Stimulated activated CD4-positive, alpha-beta T cell treated with anti-CD3 and anti-CD28 coated beads, Interleukin-1b, Interleukin-23, amount 100 ng/mL, for 1 hour (primary cell): ENCODE data around the gene ARID3A.
A peak's percentile ranks its signal among the peaks of the same experiment; 100 is the strongest.

Experiments used
- DNase-seq, 2 donors: peaks; one replicate each; pipeline ENCODE4 v3.0.0-alpha.2; 2020; ENCODE audit warnings: low read depth in 2 of 2

ARID3A gene

DNA sequence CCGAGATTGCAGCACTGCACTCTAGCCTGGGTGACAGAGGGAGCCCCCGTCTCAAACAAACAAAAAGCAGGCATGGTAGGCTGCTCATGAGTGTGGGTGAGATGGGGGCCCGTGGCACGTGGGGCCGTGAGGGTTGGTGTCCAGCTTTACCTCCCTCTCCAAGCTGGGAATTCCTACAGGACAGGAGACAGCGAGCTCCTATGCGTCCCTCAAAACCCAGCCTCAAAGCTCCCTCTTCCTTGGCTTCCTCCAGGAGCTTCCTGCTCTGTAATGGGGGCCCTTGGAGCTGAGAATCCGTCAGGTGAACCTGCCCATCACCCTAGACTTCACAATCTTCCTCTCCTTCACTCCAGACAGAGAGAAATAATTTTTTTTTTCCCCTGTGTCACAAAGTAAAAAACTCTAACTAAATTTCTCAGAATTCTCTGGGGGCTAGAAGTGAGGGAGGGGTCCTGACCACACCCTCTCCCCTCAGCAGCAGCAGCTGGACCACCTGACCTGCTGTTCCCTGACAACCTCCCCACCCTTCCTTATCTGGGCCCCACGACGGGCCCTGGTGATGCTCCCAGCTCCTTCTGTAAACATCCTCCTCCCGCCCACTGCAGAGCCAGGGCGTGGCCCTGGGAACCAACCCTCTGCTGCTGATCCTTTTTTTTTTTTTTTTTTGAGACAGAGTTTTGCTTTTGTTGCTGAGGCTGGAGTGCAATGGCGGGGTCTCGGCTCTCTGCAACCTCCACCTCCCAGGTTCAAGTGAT is 36.2 kb downstream of the ARID3A start:
- no peak for DNase-seq

DNA sequence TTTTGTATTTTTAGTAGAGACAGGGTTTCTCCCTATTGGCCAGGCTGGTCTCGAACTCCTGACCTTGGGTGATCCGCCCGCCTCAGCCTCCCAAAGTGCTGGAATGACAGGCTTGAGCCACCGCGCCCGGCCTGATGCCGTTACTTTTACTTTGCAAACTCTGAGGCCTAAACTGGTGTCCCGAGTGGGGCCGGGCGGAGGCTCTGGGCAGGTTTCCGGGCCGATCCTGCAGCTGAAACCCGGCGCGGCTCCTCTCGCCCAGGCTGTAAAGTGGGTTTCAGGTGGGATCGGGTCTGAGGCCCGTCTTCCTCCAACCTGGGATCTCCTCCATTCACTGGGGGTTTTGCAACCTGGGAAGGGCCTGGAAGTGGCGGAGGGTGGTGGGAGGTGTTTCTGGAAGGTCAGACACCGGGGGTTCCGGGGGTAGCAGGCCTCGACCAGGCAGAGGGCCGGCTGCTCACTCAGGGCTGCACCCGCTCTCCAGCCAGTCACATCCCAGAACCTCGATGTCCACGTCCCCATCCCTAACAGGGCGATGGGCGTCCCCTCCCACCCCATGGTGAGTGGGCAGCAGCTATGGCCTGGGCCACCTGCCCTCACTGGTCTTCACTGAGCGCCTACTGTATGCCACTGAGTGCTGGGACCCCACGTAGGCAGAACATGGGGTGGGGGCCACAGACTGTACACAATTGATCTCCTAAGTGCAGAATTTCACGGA is 37.0 kb downstream of the ARID3A start:
- no peak for DNase-seq

DNA sequence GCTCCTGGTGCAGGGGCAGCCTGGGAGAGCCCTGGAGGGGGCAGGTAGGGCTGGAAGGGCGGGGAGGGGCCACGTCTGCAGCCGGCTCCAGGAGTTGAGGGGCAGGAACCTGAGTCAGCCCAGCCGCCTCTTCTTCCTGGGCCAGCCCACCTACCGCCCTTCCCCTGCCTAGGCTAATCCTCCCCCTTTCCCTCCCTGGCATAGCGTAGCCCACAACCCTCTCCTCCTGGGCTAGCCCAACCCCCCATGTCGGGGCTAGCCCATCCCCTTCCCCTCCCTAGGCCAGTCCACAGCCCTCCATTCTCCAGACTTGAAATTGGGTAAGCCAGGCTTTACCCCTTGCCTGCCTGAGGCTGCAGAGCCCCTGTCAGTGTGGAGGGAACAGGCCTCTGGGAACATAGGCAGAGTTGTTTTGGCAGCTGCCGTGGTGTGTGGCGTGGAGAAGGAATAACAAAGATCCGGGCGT is 37.7 kb downstream of the ARID3A start:
- no peak for DNase-seq

DNA sequence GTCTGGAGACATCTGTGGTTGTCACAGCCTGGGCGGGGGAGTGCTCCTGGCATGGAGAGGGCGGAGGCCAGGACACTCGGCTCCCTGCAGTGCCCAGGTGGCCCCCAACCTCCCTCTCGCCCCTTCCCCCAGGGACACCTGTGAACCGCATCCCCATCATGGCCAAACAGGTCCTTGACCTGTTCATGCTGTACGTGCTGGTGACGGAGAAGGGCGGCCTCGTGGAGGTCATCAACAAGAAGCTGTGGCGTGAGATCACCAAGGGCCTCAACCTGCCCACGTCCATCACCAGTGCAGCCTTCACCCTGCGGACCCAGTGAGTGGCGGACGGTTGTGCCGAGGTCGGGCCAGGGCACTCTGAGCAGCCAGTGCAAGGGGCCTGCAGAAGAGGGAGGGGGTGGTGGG is 38.3 kb downstream of the ARID3A start:
- DNase-seq = no peak

DNA sequence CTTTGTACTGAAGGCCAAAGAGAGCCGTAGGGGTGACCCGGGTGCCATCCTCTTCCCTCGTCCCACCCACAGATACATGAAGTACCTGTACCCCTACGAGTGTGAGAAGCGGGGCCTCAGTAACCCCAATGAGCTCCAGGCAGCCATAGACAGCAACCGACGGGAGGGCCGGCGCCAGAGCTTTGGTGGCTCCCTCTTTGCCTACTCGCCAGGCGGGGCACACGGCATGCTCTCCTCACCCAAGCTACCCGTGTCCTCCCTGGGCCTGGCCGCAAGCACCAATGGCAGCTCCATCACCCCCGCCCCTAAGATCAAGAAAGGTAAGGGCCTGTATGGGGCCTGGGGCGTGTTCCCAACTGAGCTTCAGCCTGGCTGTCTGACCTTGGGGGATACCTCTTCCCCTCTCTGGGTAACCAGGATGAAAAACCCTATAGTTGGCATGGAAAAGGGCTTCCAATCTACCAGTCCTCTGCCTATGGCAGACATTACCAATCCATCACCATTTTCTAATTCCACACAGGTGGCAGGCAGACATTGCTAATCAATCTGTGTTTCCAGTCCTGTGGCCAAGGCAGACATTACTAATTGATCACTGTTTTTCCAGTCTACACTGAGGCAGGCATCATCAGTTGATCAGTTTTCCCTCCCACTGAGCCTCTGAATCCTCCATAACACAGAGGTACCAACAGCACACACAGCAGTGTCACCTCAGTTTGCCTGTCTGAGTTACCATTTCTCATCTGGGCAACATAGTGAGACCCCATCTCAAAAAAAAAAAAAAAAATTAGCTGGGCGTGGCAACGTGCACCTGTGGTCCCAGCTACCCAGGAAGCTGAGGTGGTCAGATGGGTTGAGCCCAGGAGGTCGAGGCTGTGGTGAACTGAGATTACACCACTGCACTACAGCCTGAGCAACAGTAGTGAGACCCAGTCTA is 39.2 kb downstream of the ARID3A start:
- no peak for DNase-seq

DNA sequence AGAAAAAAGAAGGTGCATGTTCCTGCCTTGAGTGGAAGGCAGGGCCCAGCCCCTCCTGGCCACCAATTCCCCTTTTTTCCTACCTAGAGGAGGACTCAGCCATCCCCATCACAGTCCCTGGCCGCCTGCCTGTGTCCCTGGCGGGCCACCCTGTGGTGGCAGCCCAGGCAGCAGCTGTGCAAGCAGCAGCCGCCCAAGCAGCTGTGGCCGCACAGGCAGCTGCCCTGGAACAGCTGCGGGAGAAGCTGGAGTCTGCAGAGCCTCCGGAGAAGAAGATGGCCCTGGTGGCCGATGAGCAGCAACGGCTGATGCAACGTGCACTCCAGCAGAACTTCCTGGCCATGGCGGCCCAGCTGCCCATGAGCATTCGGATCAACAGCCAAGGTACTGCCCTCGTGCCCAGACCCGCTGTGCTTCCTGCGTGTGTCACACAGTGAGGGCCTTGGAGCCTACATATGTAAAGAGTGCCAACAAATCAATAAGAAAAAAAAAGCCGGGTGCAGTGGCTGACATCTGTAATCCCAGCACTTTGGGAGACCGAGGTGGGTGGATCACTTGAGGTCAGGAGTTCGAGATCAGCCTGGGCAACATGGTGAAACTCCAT is 40.8 kb downstream of the ARID3A start:
- no peak for DNase-seq

DNA sequence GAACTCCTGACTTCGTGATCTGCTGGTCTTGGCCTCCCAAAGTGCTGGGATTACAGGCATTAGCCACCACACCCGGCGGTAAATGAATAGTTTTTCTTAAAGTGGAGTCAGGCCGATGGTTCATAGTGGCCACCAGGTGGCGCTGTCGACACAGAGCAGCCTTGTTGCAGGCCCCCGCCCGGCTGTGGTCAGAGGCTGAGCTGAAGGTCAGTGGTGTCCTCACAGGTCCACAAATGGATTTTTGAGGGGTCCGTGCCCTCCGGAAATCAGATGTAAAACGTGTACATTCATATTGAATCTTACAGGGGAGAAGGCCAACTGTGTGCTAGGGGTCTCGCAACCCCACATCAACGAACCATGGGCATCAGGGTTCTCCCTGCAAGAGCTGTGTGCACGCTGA is 44.9 kb downstream of the ARID3A start:
- no peak for DNase-seq

DNA sequence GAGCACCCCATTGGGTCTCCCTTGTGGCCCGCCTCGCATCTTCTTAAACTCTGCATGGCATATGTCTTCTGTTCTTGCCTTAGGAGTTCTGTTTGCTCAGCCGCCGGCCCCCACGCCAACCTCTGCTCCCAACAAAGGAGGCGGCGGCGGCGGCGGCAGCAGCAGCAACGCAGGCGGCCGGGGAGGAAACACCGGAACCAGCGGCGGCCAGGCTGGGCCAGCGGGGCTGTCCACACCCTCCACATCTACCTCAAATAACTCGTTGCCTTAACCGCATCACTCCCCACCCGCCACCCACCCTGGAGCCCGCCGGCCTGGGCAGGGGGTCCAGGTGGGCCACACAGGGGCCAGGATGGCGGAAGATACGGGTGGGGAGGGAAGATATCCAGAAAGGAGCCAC is 46.0 kb downstream of the ARID3A start:
- no peak for DNase-seq

DNA sequence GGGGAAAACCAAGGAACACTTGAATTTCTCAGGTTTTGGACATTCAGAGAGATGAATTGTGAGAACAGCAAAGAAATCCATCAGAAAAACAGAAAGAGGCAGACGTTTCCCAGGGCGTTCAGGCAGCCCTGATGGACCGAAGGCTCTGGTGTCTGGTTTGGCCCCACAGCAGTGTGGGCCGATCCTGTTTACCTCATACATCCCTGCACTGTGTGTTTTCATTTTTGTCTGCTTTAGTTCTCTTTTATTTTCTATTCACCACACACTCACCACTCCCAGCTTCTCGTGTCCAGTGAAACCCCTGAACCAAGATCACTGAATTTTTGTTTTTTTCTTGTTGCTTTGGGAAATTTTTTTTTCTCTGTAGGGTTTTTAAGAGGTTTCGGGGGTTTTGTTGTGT is 46.4 kb downstream of the ARID3A start:
- DNase-seq = no peak

DNA sequence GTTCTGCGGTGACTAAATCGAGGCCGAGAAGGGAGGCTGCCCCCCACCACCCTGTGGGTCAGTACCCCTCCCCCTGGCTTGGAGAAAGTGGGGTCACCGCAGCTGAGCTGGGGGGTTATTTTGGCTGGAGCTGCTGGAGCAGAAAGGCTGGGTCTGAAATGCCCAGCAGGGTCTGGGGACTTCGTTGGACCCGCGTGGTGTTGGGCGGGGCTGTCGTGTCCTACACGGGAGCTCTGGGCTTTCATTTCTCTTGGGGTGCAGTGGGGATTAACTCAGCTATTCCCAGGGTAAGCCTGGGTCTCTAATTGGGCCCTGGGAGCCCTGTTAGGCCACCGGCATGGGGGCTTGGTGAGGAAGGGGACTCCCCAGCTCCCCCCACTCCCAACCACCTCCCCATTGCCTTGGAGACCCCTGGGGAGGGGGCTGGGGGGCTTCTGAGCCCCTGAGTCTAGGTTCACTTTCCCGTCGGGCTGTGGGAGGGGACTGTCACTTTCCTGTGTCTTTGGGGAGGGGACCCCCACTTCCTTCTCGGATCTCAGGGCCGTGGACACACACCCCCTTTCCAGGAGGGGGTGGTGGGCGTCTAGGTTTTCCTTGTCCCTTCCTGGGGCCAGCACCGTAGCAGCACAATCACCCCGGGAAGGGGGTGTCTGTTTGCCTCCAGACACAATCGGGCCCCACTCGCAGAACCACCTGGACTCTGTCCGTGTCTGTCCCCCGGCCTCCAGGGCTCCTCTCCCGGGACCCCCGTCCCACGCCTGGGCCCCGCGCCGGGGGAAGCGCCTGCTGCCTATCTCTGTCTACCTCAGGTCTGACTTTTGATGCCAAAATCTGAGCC is 48.1 kb downstream of the ARID3A start:
- DNase-seq = no peak

DNA sequence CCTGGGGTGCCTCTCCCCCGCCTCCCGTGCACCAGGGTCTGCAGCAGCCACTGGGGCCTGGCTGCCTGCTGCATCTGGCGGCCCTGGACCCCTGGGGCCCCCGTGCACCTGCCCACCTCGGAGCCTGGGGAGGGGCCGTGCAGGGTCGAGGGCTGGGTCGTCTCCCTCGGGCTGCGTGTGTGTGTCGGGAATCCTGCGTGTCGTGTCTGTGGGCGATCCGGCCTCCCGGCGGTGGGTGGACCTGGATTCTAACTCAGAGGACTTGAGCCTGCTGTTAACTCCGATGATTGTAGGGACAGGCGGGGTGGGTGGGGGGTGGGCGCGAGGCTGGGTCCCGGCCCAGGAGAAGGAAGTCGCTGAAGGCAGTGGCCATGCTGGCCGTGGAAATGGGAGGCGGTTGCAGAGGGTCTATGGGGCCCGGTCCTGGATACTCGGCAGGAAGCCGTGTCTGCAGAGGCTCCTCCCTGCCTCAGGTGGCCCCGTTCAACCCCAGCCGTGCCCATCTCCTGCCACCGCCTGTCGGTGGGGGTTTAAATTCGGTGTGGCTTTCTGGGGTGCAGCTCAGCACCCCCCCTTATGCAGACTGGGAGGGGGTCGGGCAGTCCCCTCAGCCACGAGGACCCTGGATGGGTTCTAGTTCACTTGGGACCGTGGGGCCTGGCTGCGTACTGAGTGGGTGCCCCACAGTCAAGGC is 48.9 kb downstream of the ARID3A start:
- DNase-seq = no peak

DNA sequence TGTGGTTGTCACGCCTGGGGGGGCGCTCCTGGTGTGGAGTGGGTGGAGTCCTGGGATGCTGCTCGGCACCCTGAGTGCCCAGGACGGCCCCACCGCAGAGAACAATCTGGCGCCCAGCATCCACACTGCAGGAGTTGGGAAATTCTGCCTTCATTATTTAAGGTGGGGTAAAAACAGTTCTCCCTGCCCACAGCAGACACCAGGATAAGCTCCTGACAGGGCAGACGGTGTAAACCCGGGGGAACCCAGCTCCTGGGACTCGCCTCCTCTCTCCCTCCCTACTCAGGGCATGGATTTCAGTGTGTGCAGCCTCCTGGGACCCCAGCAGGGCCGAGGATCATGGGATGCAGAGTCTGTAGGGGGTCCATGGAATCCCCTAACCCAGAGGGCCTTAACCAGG is 50.6 kb downstream of the ARID3A start:
- no peak for DNase-seq

DNA sequence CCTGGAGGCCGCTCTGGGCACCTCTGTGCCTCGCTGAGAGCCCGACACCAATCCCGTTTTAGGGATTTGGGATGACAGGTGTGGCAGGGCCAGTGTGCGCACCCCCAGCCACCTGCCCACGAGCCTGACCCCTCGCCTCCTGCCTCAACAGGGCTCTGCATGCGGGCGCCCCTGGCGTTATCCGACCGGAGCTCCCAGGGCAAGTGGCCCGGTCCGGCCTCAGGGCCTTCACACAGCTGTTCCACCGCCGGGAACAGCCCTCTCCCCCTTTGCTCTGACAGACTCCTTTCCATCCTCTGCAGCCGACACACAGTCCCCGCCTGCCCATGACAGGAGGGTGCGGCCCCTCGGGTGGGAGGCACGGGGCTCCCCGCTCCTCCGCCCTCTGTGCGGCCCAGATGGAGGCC is 51.2 kb downstream of the ARID3A start:
- no peak for DNase-seq

DNA sequence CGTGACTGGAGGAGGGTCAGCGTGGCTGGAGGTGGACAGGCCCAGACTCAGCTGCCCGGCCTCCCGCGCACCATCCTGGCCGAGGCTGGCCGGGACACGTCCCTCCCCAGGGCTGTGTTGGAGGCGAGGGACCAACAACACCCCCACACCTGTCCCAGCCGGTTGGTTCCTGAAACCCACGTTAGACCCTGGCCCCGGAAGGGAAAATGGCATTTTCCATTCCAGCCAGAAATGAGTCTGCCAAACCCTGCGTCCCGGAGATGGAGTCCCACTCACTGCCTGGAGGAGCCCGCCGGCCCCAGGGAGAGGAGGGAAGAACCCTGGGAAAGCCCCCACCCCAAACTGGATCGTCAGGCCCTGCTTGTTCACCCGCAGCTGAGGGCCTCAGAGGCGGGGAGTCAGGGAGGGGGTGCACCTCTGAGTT is 53.5 kb downstream of the ARID3A start:
- no peak for DNase-seq

DNA sequence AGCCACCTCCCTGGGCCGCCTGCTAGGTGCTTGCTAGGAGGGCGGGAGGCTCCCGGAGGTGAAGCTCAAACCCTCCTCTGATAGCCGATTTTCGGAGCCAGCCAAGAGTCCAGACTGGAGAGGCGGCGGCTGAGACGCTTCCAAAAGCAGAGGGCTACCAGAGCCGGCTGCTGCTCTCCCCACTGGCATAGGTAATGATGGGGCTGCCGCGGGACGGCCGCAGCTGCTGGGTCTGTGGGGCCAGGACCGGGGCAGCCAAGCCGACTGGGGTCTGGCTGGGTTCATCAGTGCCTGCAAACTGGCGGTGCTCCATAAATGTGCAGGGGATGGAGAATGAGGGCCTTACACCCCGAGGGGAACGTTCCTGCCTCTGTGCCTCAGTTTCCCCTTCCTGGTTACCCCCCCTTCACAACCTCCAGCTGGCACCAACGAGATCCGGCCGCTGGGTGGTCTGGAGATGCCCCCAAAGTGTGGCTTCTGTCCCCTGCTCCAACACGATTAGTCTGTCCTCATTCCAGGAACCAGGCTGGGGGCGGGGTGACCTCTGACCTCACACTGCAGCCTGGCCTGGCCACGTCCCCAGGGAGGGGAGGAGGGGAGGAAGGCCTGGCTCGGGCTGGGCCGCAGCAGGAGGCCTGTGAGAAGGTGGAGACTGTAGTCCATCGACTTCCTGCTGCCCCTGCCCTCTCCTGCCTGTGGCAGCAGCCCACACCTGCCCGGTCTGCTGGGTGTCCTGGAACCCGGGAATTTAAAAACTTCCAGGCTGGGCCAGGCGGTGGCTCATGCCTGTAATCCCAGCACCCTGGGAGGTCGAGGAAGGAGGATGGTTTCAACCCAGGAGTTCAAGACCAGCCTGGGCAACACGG is 54.5 kb downstream of the ARID3A start:
- no peak for DNase-seq

DNA sequence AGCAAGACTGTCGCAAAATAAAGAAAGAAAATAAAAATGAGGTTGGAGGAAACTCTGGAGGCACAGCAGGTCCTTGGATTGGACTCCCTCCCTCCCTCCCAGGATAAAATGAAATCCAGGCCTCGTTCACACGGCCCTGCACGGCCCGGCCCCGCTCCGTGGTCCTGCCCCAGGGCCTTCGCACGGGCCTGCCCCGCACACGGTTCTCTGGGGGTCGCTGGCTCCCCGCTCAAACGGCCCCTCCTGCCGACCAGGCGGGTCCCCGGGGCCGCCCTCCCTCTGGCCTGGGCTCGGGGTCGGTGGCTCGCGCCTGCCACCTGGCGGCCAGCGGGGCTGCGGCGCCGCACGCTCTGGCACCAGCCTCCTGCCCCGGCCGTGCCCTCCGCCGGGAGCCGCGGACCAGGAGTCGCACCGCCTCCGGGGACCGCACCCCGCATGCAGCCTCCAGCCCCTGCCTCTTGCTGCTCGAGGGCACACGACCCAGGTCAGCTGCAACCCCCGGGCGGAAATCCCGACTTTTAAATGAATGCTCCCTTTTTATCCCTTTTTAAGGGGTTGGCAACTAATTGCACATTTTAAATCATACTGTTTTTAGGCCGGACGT is 56.8 kb downstream of the ARID3A start:
- DNase-seq = peak; percentile 38 to 61

DNA sequence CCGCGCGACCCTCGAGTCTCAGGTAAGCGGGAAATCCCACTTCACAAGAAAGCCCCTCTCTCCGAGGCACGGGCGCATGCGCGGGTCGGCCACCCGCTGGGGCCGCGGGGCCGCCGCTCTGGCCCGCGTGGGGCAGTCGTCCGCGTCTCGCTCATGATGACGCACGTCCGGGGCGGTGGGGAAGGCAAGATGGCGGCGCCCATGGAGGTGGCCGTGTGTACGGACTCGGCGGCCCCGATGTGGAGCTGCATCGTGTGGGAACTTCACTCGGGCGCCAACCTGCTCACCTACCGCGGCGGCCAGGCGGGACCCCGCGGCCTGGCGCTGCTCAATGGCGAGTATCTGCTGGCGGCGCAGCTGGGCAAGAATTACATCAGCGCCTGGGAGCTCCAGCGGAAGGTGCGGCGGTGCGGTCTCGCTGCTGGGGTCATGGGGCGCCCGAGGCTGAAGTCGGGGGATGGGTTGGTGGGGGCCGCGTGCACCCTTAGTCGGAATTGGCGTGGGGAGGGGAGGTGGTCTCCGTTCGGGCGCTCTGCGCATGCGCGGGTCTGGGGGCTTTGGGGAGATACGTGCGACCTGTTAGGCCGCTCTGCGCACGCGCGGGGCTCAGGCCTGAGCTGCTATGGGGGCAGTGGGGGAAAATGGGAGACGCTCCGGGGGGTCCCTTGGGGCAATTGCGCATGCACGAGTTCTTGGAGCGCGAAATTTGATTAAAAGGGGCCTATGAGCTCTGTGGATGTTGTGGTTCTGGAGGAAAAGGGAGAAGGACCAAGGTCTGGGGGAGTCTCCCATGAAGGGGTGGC is 58.5 kb downstream of the ARID3A start, which contains the start of gene WDR18:
Gene WDR18 (plus strand): TSS at position 181 of the 803 bp plus-strand sequence. CDS start 9 bp downstream, at position 190.
- DNase-seq = peak; percentile 64 to 83

DNA sequence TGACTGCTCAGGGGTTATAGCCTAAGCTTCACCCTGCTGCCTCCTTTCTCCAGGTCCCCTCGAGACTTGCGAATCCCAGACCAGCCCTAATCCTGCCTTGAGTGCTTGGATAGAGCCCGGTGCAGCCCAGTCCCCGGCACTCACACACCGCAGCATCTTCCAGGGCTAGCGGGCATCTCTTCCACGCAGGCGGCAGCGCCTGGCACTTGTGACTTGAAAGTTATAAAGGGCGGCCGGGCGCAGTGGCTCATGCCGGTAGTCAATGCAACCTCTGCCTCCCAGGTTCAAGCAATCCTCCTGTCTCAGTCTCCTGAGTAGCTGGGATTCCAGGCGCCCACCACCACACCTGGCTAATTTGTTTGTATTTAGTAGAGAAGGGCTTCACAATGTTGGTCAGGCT is 60.2 kb downstream of the ARID3A start:
- no peak for DNase-seq
